ENCODE data around the gene SLC22A16.
"Not testable (repeated sequence)": the region's sequence is repeated elsewhere in the genome, so short reads cannot be mapped to it uniquely, and the experiment has no call there.

SLC22A16 gene

DNA sequence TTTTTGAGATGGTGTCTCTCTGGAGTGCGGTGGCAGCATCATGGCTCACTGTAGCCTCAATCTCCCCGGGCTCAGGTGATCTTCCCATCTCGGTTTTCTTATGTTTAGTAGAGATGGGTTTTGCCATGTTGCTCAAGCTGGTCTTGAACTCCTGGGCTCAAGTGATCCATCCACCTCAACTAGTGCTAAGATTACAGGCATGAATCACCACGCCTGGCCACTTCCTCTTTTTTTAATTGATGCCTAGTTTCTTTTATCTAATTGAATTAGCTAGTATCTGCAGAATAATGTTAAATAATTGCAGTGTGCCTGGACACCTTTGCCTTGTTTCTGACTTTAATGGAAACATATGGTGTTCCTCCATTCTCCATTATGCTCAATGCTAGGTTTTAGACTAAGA is 38.4 kb upstream of the SLC22A16 start:
- no peak overlapping the region for H3K4me3 ChIP-seq (ENCODE audit: insufficient read depth, low read length, poor library complexity, severe bottlenecking)
- no peaks in the 10 kb centered on the region for H3F3A ChIP-seq (ENCODE audit: insufficient read depth)
- H2AFZ ChIP-seq (ENCODE audit: low read depth, low read length, severe bottlenecking): no peak overlapping the region
- H3K27ac ChIP-seq (ENCODE audit: low read depth, low read length): no peak overlapping the region
- H4K20me1 ChIP-seq (ENCODE audit: low read depth, low read length): no peaks in the 10 kb centered on the region
- no peaks in the 10 kb centered on the region for H3K79me2 ChIP-seq (ENCODE audit: insufficient read depth, low read length)
- H3K36me3 ChIP-seq (ENCODE audit: low read length): no peaks in the 10 kb centered on the region
- TF ChIP-seq EZH2phosphoT487 (conservative IDR thresholded peaks at IDR 0.05; ENCODE audit: low read length): no peak
- TF ChIP-seq, protein P1, sequence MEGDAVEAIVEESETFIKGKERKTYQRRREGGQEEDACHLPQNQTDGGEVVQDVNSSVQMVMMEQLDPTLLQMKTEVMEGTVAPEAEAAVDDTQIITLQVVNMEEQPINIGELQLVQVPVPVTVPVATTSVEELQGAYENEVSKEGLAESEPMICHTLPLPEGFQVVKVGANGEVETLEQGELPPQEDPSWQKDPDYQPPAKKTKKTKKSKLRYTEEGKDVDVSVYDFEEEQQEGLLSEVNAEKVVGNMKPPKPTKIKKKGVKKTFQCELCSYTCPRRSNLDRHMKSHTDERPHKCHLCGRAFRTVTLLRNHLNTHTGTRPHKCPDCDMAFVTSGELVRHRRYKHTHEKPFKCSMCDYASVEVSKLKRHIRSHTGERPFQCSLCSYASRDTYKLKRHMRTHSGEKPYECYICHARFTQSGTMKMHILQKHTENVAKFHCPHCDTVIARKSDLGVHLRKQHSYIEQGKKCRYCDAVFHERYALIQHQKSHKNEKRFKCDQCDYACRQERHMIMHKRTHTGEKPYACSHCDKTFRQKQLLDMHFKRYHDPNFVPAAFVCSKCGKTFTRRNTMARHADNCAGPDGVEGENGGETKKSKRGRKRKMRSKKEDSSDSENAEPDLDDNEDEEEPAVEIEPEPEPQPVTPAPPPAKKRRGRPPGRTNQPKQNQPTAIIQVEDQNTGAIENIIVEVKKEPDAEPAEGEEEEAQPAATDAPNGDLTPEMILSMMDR (IDR thresholded peaks at IDR 0.05; ENCODE audit: insufficient read depth, low read length, poor library complexity, severe bottlenecking): no peak
- no peaks in the 10 kb centered on the region for H3K9me2 ChIP-seq (replicated peaks; ENCODE audit: insufficient read depth, low read length)
- no peaks in the 10 kb centered on the region for H3K27me3 ChIP-seq (ENCODE audit: low read length)
- no peak overlapping the region for H3K4me2 ChIP-seq (ENCODE audit: low read depth, low read length, poor library complexity, severe bottlenecking)
- H3K9ac ChIP-seq (ENCODE audit: low read length): no peak overlapping the region
- no peaks in the 10 kb centered on the region for H3K9me3 ChIP-seq (ENCODE audit: insufficient read depth, low read length)

DNA sequence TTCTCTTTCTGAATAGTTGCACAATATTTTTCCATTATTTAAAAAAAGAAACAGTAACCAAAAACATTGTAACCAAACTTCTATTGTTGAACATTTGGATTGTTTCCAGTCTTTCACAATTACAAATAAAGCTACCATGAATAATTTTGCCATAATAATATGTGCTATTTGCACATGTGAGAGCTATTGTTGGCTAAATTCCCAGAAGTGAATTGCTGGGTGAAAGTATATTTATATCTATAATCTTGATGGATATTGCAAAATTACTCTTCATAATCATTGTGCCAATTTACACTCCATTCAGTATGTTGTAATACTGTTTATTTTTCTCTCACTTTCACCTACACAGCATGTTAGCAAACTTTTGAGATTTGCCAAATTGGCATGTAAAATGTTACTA is 36.6 kb upstream of the SLC22A16 start:
- Histone ChIP-seq H3K79me2 (ENCODE audit: insufficient read depth, low read length) (no peaks in the 10 kb centered on the region), H3K9ac (ENCODE audit: low read length) (no peak overlapping the region), H3K27me3 (ENCODE audit: low read length) (no peaks in the 10 kb centered on the region)

DNA sequence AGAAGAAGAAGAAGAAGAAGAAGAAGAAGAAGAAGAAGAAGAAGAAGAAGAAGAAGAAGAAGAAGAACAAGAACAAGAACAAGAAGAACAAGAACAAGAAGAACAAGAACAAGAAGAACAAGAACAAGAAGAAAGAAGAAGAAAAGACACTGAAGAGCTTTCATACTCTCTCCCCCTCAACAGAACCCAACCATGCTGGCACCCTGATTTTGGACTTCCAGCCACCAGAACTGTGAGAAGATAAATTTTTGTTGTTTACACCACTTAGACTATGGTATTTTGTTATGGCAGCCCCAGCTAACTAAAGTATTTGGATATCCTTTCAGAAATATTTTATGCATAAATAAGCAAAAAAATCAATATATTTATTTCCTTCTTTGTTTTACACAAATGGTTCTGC is 36.1 kb upstream of the SLC22A16 start:
- H3K27me3 ChIP-seq (ENCODE audit: low read length); H3K9me2 ChIP-seq (replicated peaks; ENCODE audit: insufficient read depth, low read length); H3K4me2 ChIP-seq (ENCODE audit: low read depth, low read length, poor library complexity, severe bottlenecking); H3K9ac ChIP-seq (ENCODE audit: low read length); H2AFZ ChIP-seq (ENCODE audit: low read depth, low read length, severe bottlenecking); H3K36me3 ChIP-seq (ENCODE audit: low read length); H3K9me3 ChIP-seq (ENCODE audit: insufficient read depth, low read length); H3K4me3 ChIP-seq (ENCODE audit: insufficient read depth, low read length, poor library complexity, severe bottlenecking); H3F3A ChIP-seq (ENCODE audit: insufficient read depth); H3K79me2 ChIP-seq (ENCODE audit: insufficient read depth, low read length); H4K20me1 ChIP-seq (ENCODE audit: low read depth, low read length); H3K27ac ChIP-seq (ENCODE audit: low read depth, low read length): not testable (repeated sequence)

More for the DNA sequence above, 36.6 kb upstream of the SLC22A16 start:
- Histone ChIP-seq H3F3A (ENCODE audit: insufficient read depth) (no peaks in the 10 kb centered on the region), H3K9me2 (replicated peaks; ENCODE audit: insufficient read depth, low read length) (no peaks in the 10 kb centered on the region), H3K27ac (ENCODE audit: low read depth, low read length) (no peak overlapping the region), H2AFZ (ENCODE audit: low read depth, low read length, severe bottlenecking) (no peak overlapping the region), H3K4me2 (ENCODE audit: low read depth, low read length, poor library complexity, severe bottlenecking) (no peak overlapping the region), H3K9me3 (ENCODE audit: insufficient read depth, low read length) (no peaks in the 10 kb centered on the region), H3K4me3 (ENCODE audit: insufficient read depth, low read length, poor library complexity, severe bottlenecking) (no peak overlapping the region), H3K36me3 (ENCODE audit: low read length) (no peaks in the 10 kb centered on the region), H4K20me1 (ENCODE audit: low read depth, low read length) (no peaks in the 10 kb centered on the region)
- TF ChIP-seq, protein P1 (IDR thresholded peaks at IDR 0.05; ENCODE audit: insufficient read depth, low read length, poor library complexity, severe bottlenecking): no peak
- TF ChIP-seq EZH2phosphoT487 (conservative IDR thresholded peaks at IDR 0.05; ENCODE audit: low read length): no peak

DNA sequence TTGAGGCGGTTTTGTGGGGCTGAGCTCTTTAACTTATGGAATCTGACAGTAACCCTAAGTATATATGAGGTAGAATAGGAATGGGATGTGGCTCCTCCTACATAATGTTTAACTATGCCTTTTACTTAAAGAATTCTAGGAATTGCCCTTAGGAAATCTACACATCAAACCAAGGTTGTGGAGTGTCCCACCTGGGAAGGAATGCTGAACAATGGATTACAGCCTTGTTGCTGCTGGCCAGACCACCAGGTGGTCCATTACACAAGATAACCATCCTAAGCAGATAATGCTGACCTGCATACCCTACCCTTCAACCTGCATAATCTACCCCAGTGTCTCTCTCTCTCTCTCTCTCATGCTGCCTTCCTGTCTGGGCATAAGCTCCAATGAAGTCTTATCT is 35.0 kb upstream of the SLC22A16 start:
- no peaks in the 10 kb centered on the region for H3K9me2 ChIP-seq (replicated peaks; ENCODE audit: insufficient read depth, low read length)
- no peak overlapping the region for H3K4me3 ChIP-seq (ENCODE audit: insufficient read depth, low read length, poor library complexity, severe bottlenecking)
- H2AFZ ChIP-seq (ENCODE audit: low read depth, low read length, severe bottlenecking): no peak overlapping the region
- H3K27me3 ChIP-seq (ENCODE audit: low read length): no peaks in the 10 kb centered on the region
- H3K9me3 ChIP-seq (ENCODE audit: insufficient read depth, low read length): no peaks in the 10 kb centered on the region
- H3K4me2 ChIP-seq (ENCODE audit: low read depth, low read length, poor library complexity, severe bottlenecking): no peak overlapping the region
- H3K27ac ChIP-seq (ENCODE audit: low read depth, low read length): no peak overlapping the region
- H3K9ac ChIP-seq (ENCODE audit: low read length): no peak overlapping the region
- H4K20me1 ChIP-seq (ENCODE audit: low read depth, low read length): no peaks in the 10 kb centered on the region
- H3K36me3 ChIP-seq (ENCODE audit: low read length): no peaks in the 10 kb centered on the region
- H3K79me2 ChIP-seq (ENCODE audit: insufficient read depth, low read length): no peaks in the 10 kb centered on the region
- no peaks in the 10 kb centered on the region for H3F3A ChIP-seq (ENCODE audit: insufficient read depth)
- TF ChIP-seq EZH2phosphoT487 (conservative IDR thresholded peaks at IDR 0.05; ENCODE audit: low read length): no peak
- TF ChIP-seq, protein P1 (IDR thresholded peaks at IDR 0.05; ENCODE audit: insufficient read depth, low read length, poor library complexity, severe bottlenecking): no peak

Data from SU-DHL-6 (cell line).